WI38 (cell line): Measurements from ENCODE around the gene NFKBIZ.

Source experiments
- H3K4me3 ChIP-seq: 2 replicates; pipeline ENCODE4 v1.5.1; 2011; ENCODE audit warnings: low read depth, mild to moderate bottlenecking, control low read depth, low read length
- TF ChIP-seq, protein P1 (sequence below): IDR thresholded peaks from 2 replicates; pipeline ENCODE4 v1.5.1; 2012; ENCODE audit warnings: low read depth, mild to moderate bottlenecking, control low read depth, low read length

Gene NFKBIZ

GRCh38 chr3:101896083-101896757, 46.9 kb downstream of the NFKBIZ start:
- H3K4me3 ChIP-seq = no peak overlapping the region
- TF ChIP-seq, protein P1, sequence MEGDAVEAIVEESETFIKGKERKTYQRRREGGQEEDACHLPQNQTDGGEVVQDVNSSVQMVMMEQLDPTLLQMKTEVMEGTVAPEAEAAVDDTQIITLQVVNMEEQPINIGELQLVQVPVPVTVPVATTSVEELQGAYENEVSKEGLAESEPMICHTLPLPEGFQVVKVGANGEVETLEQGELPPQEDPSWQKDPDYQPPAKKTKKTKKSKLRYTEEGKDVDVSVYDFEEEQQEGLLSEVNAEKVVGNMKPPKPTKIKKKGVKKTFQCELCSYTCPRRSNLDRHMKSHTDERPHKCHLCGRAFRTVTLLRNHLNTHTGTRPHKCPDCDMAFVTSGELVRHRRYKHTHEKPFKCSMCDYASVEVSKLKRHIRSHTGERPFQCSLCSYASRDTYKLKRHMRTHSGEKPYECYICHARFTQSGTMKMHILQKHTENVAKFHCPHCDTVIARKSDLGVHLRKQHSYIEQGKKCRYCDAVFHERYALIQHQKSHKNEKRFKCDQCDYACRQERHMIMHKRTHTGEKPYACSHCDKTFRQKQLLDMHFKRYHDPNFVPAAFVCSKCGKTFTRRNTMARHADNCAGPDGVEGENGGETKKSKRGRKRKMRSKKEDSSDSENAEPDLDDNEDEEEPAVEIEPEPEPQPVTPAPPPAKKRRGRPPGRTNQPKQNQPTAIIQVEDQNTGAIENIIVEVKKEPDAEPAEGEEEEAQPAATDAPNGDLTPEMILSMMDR = no peak

DNA sequence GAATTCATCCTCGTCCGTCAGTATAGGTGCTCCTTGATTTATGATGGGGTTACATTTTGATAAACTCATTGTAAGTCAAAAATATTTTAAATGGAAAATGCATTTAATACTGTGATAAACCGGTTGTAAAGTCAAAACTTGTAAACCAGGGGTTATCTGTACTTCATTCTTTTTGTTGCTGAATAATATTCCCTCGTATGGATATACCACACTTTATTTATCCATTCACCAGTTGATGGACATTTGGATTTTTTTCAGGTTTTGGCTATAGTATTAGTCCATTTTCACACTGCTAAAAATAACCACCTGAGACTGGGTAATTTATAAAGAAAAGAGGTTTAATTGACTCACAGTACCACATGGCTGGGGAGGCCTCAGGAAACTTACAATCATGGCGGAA, 47.7 kb downstream of the NFKBIZ start:
- no peak overlapping the region for H3K4me3 ChIP-seq
- TF ChIP-seq, protein P1 = no peak

- TF ChIP-seq, protein P1 = no peak
- no peak overlapping the region for H3K4me3 ChIP-seq
These were observed 48.7 kb downstream of the NFKBIZ start for GRCh38 chr3:101898039-101898438.

DNA sequence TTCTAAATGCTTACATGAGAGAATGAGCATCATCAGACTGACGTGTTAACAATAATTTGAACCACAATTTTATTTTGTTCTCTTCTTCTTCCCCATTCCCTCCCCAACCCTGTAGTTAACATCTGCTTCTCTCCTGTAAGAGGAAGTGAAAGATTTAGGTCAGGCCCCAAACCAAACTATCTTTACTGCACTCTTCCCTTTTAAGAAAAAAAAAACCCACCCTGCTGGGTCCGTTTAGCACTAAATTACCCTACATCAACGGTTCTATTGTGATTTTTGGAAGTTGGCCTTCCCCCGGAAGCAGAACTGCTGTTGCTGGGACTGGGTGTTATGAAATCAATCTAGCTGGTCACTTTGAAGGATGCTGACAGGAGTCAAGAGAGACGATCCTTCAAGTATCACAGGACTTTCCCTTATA, 49.4 kb downstream of the NFKBIZ start:
- TF ChIP-seq, protein P1 = no peak
- no peak overlapping the region for H3K4me3 ChIP-seq

DNA sequence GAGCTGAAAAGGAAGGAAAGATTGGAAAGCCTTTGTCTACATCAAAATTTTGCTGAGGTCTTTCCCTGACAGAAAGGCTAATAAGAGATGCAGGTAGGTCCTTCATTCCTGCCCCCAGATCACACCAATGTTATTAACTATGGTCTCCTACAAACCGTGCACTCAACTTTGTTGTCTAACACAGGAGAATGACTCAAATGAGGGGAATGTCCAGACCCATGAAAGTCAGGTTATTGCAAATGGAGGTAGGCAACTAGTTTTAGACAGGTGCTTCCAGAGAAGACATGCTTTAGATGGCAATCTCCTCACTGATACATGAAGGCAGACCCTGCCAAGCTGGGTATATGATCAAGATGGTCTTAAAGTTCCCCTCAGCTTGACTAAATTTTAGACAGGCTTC, 51.0 kb downstream of the NFKBIZ start:
- H3K4me3 ChIP-seq = no peak overlapping the region
- TF ChIP-seq, protein P1 = no peak

- TF ChIP-seq, protein P1 = no peak
- no peak overlapping the region for H3K4me3 ChIP-seq
These were observed 51.4 kb downstream of the NFKBIZ start for GRCh38 chr3:101900736-101901135.

DNA sequence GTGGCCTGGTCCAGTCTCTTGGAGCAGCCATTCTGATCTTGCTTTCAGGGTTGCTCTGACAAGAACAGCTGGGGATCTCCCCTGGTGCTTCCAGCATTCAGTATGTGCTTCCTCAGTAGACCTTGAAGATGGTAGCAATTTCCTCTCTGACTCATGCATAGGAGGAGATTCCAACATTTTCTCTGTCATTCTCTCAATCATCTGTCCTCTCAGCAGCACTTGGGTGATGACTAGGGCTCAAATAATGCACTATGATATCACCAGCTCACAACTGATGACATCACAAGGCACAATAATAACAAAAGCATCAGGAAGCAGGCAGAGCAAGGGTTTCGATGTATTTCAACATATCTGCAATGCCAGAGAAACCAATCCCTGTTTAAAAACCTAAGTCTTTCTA, 52.7 kb downstream of the NFKBIZ start:
- H3K4me3 ChIP-seq = no peak overlapping the region
- TF ChIP-seq, protein P1 = no peak
